Measurements from ENCODE around the gene C15orf40. TPM values are rescaled to one million over a fixed set of nuclear protein-coding genes. Genes with fewer than 3 reads are reported as not detected.

Gene C15orf40
- total RNA-seq, 1 experiment from 2014 or later = 27.5 TPM

GRCh38 chr15:83015361-83015760 lies 3.9 kb upstream of the C15orf40 start:
- Mint-ChIP-seq H3K27ac (no peak overlapping the region), H3K9me3 (peaks cover 12% of the 10 kb centered on the region), H3K4me1 (peaks cover 25% of the 10 kb centered on the region), H3K27me3 (ENCODE audit: low read depth) (no peaks in the 10 kb centered on the region; the same call in 1 of the 2 replicates), H3K4me3 (no peak overlapping the region), H3K36me3 (peaks cover 16% of the 10 kb centered on the region)
- CTCF ChIA-PET = no interaction called here
- POLR2A ChIA-PET = no interaction called here
- ATAC-seq (no peak), DNase-seq (ENCODE audit: low spot score) (no peak)
- TF ChIP-seq MAX (CRISPR knock-in tag; IDR thresholded peaks at IDR 0.05) (no peak), CDX4 (CRISPR knock-in tag; IDR thresholded peaks at IDR 0.05; ENCODE audit: borderline replicate concordance) (no peak), JAZF1 (CRISPR knock-in tag; IDR thresholded peaks at IDR 0.05) (no peak), NFYB (CRISPR knock-in tag; conservative IDR thresholded peaks at IDR 0.05; ENCODE audit: low read depth) (no peak), CTCF (IDR thresholded peaks at IDR 0.05) (no peak), TEAD1 (CRISPR knock-in tag; IDR thresholded peaks at IDR 0.05) (no peak), ZSCAN18 (CRISPR knock-in tag; IDR thresholded peaks at IDR 0.05) (no peak)

- POLR2A ChIA-PET = no interaction called here
- peaks cover 16% of the 10 kb centered on the region for H3K36me3 Mint-ChIP-seq
Observed at GRCh38 chr15:83014205-83014653, 2.8 kb upstream of the C15orf40 start.

More at GRCh38 chr15:83014205-83014653, 2.8 kb upstream of the C15orf40 start:
- peaks cover 34% of the 10 kb centered on the region for H3K4me1 Mint-ChIP-seq
- ATAC-seq (no peak), DNase-seq (ENCODE audit: low spot score) (no peak)
- CTCF ChIA-PET = interaction anchor here (1.8 kb wide), 1 partner anchor 165 kb away, joined by 5 read pairs; no protein-coding TSS in a partner anchor
- no peak overlapping the region for H3K4me3 Mint-ChIP-seq
- H3K27ac Mint-ChIP-seq = peak overlapping the region; percentile 8; the same call in 1 of the 2 replicates
- TF ChIP-seq ZMAT4 (CRISPR knock-in tag; IDR thresholded peaks at IDR 0.05) = no peak
- TF ChIP-seq ZNF396 (CRISPR knock-in tag; IDR thresholded peaks at IDR 0.05; ENCODE audit: borderline replicate concordance) = no peak
- no peak for TF ChIP-seq NR3C1 (CRISPR knock-in tag; conservative IDR thresholded peaks at IDR 0.05; ENCODE audit: low read depth)
- no peak for TF ChIP-seq IRF2 (CRISPR knock-in tag; IDR thresholded peaks at IDR 0.05; ENCODE audit: borderline replicate concordance, low read depth)
- TF ChIP-seq NFYB (CRISPR knock-in tag; conservative IDR thresholded peaks at IDR 0.05; ENCODE audit: low read depth) = no peak
- TF ChIP-seq GRHL2 (CRISPR knock-in tag; IDR thresholded peaks at IDR 0.05; ENCODE audit: insufficient replicate concordance, severe bottlenecking) = no peak
- no peak for TF ChIP-seq ZSCAN18 (CRISPR knock-in tag; IDR thresholded peaks at IDR 0.05)
- TF ChIP-seq FOXP4 (CRISPR knock-in tag; IDR thresholded peaks at IDR 0.05) = no peak
- TF ChIP-seq STAT6 (CRISPR knock-in tag; conservative IDR thresholded peaks at IDR 0.05; ENCODE audit: low read depth) = no peak
- no peak for TF ChIP-seq MYBL2 (CRISPR knock-in tag; IDR thresholded peaks at IDR 0.05)
- no peak for TF ChIP-seq TEAD4 (CRISPR knock-in tag; IDR thresholded peaks at IDR 0.05)
- TF ChIP-seq RELA (CRISPR knock-in tag; IDR thresholded peaks at IDR 0.05; ENCODE audit: borderline replicate concordance) = no peak
- no peak for TF ChIP-seq E2F4 (CRISPR knock-in tag; IDR thresholded peaks at IDR 0.05; ENCODE audit: borderline replicate concordance, low read depth)
- H3K9me3 Mint-ChIP-seq = peaks cover 12% of the 10 kb centered on the region
- H3K27me3 Mint-ChIP-seq (ENCODE audit: low read depth) = no peaks in the 10 kb centered on the region; the same call in 1 of the 2 replicates

All from WTC11 (cell line).